Kidney (tissue), 14 donors: Measurements from ENCODE around the gene CORIN. TPM values are rescaled to one million over a fixed set of nuclear protein-coding genes. Genes with fewer than 3 reads are reported as not detected.

Source experiments
- DNase-seq, 5 donors: peaks; one replicate each; pipeline ENCODE4 v3.0.0-alpha.2; 2013 to 2020
- FAIRE-seq: peaks from 2 replicates; lab custom pipeline; 2012; peaks lifted over from hg19 to GRCh38; lab: Jason Lieb, UNC
- H3K27ac ChIP-seq, 2 donors: one replicate each; pipeline ENCODE4 v1.7.0; 2013; ENCODE audit warnings: low read depth in 2 of 2, low read length in 2 of 2, inconsistent platforms in 1 of 2
- H3K27me3 ChIP-seq: one replicate; pipeline ENCODE4 v1.7.1; 2013; ENCODE audit warnings: low read length, inconsistent platforms; ENCODE audit not compliant: control insufficient read depth, insufficient read depth
- H3K36me3 ChIP-seq, 3 donors: one replicate each; pipeline versions ENCODE4 v1.7.0 to v1.7.1; 2013; ENCODE audit warnings: low read length in 3 of 3, control low read depth in 1 of 3, inconsistent platforms in 1 of 3; ENCODE audit not compliant: insufficient read depth in 3 of 3, control insufficient read depth in 2 of 3
- H3K4me1 ChIP-seq, 3 donors: one replicate each; pipeline versions ENCODE4 v1.7.0 to v1.7.1; 2013; ENCODE audit warnings: low read length in 3 of 3, inconsistent platforms in 1 of 3, low read depth in 1 of 3; ENCODE audit not compliant: control insufficient read depth in 2 of 3, insufficient read depth in 2 of 3
- H3K4me3 ChIP-seq, 3 donors: one replicate each; pipeline versions ENCODE4 v1.7.0 to v1.8.1; 2013; ENCODE audit warnings: low read length in 3 of 3, control low read depth in 1 of 3, inconsistent platforms in 1 of 3
- H3K9ac ChIP-seq, 3 donors: one replicate each; pipeline versions ENCODE4 v1.7.0 to v1.7.1; 2013; ENCODE audit warnings: low read length in 3 of 3, control low read depth in 1 of 3, inconsistent platforms in 1 of 3
- H3K9me3 ChIP-seq, 3 donors: one replicate each; pipeline versions ENCODE4 v1.7.0 to v1.7.1; 2013; ENCODE audit warnings: low read length in 3 of 3, control low read depth in 1 of 3, inconsistent platforms in 1 of 3; ENCODE audit not compliant: control insufficient read depth in 2 of 3, insufficient read depth in 1 of 3
- intact Hi-C: fragments of 100-400 bp; cut with DNase I; formaldehyde crosslinking; loops from one replicate; pipeline ENCODE4 v1.11.1; 2022
- polyA plus RNA-seq: library from polyadenylated mRNA; stranded (reverse); fragments of 350-450 nt; fragmentation: Illumina TruSeq; extraction: RNeasy Lipid Tissue Mini Kit (QIAGEN cat#74804); gene quantifications from one replicate; pipeline ENCODE4 v1.2.3, GENCODE V29; 2014; ENCODE audit warnings: low read depth, low replicate concordance; ENCODE audit not compliant: insufficient read depth
- total RNA-seq: library from RNA; stranded (reverse); fragmentation: NEBNext Ultra II Directional; extraction: Animal tissue kit (Norgen Biotek cat#: 25700); gene quantifications from one replicate; pipeline ENCODE4 v1.2.1, GENCODE V29; 2021
- TF ChIP-seq, protein P1 (sequence below): IDR thresholded peaks from 3 replicates; pipeline ENCODE4 v1.5.1; 2012; ENCODE audit warnings: mild to moderate bottlenecking, moderate library complexity, borderline replicate concordance; ENCODE audit not compliant: insufficient read depth; ENCODE audit errors: extremely low read depth
- donor health status: control.
- donor health status: control.
- donor health status: control.
- donor health status: control.
- donor health status: control.
- donor health status: DM: yes; HTN: yes; CAD: no.
- donor health status: Normal renal cell carcinoma (clear cell type).

Gene CORIN
- total and polyA plus RNA-seq, 2 donors from 2014 or later: 0.75 to 2.6 TPM

DNA sequence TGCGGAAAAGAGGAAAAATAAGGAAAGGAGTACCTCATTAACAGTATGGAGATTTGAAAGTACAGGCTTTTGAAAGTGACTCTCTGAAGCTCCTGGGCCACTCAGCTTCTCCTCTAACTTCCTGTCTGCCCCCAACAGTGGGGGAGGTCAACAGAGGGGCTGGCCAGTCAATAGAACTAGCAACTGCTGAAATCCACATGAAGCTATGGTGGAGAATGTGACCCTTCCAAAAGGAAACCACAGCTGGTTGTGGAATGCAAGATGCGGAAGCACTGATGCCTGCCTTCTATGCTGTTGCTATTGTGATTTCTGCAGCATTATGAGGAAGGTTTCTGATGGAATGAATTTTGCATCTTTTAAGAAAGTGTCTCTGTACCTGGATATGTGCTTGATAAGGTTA is 2.4 kb downstream of the CORIN start:
- Histone ChIP-seq H3K9me3 (no peaks in the 10 kb centered on the region), H3K27ac (no peak overlapping the region), H3K27me3 (no peaks in the 10 kb centered on the region), H3K9ac (no peak overlapping the region), H3K4me1 (peaks cover 0 to 12% (median 0%) of the 10 kb centered on the region in 3 donors), H3K36me3 (no peaks in the 10 kb centered on the region), H3K4me3 (no peak overlapping the region)
- TF ChIP-seq, protein P1, sequence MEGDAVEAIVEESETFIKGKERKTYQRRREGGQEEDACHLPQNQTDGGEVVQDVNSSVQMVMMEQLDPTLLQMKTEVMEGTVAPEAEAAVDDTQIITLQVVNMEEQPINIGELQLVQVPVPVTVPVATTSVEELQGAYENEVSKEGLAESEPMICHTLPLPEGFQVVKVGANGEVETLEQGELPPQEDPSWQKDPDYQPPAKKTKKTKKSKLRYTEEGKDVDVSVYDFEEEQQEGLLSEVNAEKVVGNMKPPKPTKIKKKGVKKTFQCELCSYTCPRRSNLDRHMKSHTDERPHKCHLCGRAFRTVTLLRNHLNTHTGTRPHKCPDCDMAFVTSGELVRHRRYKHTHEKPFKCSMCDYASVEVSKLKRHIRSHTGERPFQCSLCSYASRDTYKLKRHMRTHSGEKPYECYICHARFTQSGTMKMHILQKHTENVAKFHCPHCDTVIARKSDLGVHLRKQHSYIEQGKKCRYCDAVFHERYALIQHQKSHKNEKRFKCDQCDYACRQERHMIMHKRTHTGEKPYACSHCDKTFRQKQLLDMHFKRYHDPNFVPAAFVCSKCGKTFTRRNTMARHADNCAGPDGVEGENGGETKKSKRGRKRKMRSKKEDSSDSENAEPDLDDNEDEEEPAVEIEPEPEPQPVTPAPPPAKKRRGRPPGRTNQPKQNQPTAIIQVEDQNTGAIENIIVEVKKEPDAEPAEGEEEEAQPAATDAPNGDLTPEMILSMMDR: no peak
- DNase-seq (peak in 1 of 5 donors; percentile 55), FAIRE-seq (no peak)
- intact Hi-C loops: loop anchor here (10.0 kb wide), 1 partner anchor 151 kb away; no protein-coding TSS in a partner anchor

DNA sequence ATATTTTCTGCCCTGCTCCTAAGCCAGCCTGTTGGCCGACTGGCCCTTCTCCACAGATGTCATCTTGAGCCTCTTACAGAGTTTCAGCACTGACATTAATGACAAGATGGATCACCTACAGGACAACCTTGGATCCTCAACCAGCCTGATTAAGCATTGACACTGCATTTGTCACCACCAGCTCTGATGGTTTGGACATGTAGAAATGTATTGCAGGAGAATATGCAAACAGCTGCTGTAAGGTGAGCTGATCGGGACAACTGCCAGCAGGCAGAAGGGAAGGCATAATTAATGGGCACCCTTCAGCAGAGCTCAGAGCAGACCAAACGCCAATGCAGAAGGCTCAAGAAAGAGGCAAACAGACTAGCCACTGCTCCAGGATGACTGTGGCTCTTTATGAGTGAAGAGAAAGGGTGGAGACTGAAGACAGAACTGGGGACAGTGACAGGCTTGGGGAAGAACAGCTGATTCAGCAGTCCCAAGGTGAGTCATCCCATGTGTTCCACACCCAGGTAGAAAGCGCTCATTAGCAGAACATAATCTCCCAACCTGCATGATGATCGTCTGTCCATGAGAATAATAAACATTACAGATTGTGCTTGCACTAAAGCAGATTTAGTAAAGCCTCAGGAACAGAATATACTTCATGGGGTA is 6.7 kb downstream of the CORIN start:
- no peak overlapping the region for H3K9ac ChIP-seq
- H3K27me3 ChIP-seq: no peaks in the 10 kb centered on the region
- DNase-seq (peak in 1 of 5 donors; percentile 33), FAIRE-seq (no peak)
- TF ChIP-seq, protein P1: no peak
- no peak overlapping the region for H3K27ac ChIP-seq
- intact Hi-C loops: loop anchor here (10.0 kb wide), 1 partner anchor 146 kb away; no protein-coding TSS in a partner anchor
- no peaks in the 10 kb centered on the region for H3K36me3 ChIP-seq
- peaks cover 0 to 6% (median 0%) of the 10 kb centered on the region in 3 donors for H3K4me1 ChIP-seq
- H3K4me3 ChIP-seq: no peak overlapping the region
- no peaks in the 10 kb centered on the region for H3K9me3 ChIP-seq

DNA sequence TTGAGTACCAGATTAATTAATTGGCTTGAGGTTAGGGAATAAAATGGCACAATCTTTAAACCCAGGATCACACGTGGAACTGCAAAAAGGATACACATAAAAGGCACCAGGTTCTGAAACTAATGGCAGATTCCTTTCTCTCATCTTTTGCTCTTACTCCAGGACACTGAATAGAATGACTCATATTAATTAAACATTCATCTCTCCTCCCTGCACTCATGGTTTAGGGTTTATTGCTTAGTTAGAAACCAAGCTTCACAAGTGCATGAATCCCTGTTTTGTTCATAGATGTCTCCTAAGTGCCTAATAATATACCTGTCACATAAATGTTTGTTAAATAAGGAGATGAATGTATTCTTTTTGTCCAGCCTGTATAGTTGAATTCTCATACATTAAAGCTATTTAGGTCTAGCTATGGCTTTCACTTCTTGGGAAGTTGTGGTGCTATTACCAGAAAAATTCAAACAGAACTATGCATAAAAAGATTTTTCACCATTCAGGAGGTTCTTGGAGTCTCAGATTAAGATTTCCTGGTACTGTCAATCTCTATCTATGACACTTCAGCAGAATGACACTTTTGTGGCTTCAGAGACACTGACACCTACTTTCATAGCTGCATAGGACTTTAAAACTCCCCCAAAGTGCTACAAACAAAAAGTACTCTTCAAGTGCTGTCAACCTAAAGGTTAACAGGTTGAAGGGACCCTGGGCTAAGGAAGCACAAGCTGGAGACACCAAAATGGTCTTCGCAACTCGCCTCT is 7.4 kb downstream of the CORIN start:
- no peak overlapping the region for H3K27ac ChIP-seq
- H3K4me1 ChIP-seq: peaks cover 0 to under 1% (median 0%) of the 10 kb centered on the region in 3 donors
- no peaks in the 10 kb centered on the region for H3K27me3 ChIP-seq
- intact Hi-C loops: loop anchor here (10.0 kb wide), 1 partner anchor 146 kb away; no protein-coding TSS in a partner anchor
- H3K9me3 ChIP-seq: no peaks in the 10 kb centered on the region
- no peak overlapping the region for H3K9ac ChIP-seq
- FAIRE-seq (no peak), DNase-seq (no peak)
- no peaks in the 10 kb centered on the region for H3K36me3 ChIP-seq
- no peak overlapping the region for H3K4me3 ChIP-seq
- TF ChIP-seq, protein P1: no peak
